WI38 (cell line): ENCODE data around the gene GNB4.

Experiments
- H3K4me3 ChIP-seq: 2 replicates; pipeline ENCODE4 v1.5.1; 2011; ENCODE audit warnings: low read depth, mild to moderate bottlenecking, control low read depth, low read length
- TF ChIP-seq, protein P1 (sequence below): IDR thresholded peaks from 2 replicates; pipeline ENCODE4 v1.5.1; 2012; ENCODE audit warnings: low read depth, mild to moderate bottlenecking, control low read depth, low read length

Gene GNB4

GRCh38 chr3:179410331-179410730 lies 40.9 kb downstream of the GNB4 start:
- TF ChIP-seq, protein P1, sequence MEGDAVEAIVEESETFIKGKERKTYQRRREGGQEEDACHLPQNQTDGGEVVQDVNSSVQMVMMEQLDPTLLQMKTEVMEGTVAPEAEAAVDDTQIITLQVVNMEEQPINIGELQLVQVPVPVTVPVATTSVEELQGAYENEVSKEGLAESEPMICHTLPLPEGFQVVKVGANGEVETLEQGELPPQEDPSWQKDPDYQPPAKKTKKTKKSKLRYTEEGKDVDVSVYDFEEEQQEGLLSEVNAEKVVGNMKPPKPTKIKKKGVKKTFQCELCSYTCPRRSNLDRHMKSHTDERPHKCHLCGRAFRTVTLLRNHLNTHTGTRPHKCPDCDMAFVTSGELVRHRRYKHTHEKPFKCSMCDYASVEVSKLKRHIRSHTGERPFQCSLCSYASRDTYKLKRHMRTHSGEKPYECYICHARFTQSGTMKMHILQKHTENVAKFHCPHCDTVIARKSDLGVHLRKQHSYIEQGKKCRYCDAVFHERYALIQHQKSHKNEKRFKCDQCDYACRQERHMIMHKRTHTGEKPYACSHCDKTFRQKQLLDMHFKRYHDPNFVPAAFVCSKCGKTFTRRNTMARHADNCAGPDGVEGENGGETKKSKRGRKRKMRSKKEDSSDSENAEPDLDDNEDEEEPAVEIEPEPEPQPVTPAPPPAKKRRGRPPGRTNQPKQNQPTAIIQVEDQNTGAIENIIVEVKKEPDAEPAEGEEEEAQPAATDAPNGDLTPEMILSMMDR: no peak
- H3K4me3 ChIP-seq: no peak overlapping the region

GRCh38 chr3:179404307-179404706 lies 47.0 kb downstream of the GNB4 start:
- no peak overlapping the region for H3K4me3 ChIP-seq
- TF ChIP-seq, protein P1: no peak

- TF ChIP-seq, protein P1: no peak
Measured at GRCh38 chr3:179402963-179403362, 48.3 kb downstream of the GNB4 start.

DNA sequence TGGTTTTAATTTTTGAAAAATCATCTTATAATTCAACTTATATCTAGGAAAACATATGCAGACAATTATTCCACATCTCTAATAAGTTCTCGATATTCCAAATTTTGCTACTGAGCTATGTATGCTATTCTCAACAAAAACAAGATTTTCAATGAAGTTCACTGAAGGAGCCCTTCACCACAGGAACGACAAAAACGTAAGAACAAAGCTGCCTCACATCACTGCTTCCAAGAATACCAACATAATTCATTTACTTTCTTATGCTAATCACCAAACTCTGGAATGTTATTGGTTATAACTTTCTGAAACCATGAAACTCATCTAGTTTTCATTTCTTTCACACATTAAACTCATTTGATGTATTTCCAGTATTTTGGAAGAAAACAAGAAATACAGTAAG lies 49.7 kb downstream of the GNB4 start:
- H3K4me3 ChIP-seq: no peak overlapping the region
- TF ChIP-seq, protein P1: no peak

More at GRCh38 chr3:179402963-179403362, 48.3 kb downstream of the GNB4 start:
- H3K4me3 ChIP-seq: no peak overlapping the region

DNA sequence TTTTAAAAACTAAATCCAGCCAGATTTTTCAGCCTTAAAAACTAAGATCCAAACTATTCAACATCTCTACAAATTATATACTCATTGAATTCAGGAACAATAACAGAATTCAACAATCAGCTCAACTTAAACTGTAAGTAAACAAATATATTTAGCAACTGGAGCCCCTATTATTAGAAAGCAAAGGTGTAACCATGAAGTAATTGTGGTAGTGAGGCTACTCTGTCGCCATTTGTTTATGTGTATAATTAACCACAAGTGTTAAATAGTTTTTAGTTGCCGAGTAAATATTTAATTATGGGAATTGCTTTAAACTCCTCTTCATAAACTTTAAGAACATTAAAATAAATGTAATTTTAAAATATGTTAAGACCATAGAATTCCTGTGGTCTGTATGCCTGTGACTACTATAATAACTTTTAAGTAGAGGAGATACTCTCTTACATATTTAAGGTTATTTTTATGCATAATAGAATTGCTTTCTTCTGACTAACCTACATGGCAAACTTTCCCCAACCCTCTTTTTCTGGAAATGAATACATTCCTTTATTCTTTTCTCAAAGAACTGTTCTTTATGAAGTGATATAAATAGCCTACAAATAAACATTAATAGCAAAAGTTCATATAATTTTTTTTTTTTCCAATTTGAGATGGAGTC lies 52.6 kb downstream of the GNB4 start:
- TF ChIP-seq, protein P1: no peak

DNA sequence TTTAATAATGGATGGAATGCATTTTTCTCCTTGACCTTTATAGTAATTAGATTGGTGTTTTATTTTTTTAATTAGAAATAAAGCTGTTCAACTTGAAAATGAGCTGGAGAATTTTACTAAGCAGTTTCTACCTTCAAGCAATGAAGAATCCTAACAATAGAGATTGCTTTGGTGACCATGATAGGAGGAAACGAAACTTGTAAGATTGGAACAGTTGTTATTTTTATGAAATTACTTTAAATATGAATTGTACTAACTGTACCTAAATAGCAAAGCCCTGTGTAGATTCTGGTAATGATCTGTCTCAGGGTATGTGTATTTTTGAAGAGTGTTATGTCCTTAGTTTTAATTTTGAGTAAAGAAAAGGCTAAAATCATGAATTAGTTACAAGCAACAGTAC lies 59.4 kb downstream of the GNB4 start:
- no peak overlapping the region for H3K4me3 ChIP-seq
- TF ChIP-seq, protein P1: no peak

More for the DNA sequence above, 52.6 kb downstream of the GNB4 start:
- H3K4me3 ChIP-seq: no peak overlapping the region

- TF ChIP-seq, protein P1: no peak
- H3K4me3 ChIP-seq: no peak overlapping the region
Measured at GRCh38 chr3:179376474-179376873, 74.8 kb downstream of the GNB4 start.
